AG10803 (cell line): ENCODE results near the gene CFAP52.

Experiments
- DNase-seq: peaks from one replicate; pipeline ENCODE4 v3.0.0; 2010; ENCODE audit warnings: low read depth
- H3K4me3 ChIP-seq: 2 replicates; pipeline ENCODE4 v1.5.1; 2011; ENCODE audit warnings: mild to moderate bottlenecking, low read length, control low read depth
- TF ChIP-seq, protein P1 (sequence below): conservative IDR thresholded peaks from 2 replicates; pipeline ENCODE4 v1.5.1; 2011; ENCODE audit warnings: mild to moderate bottlenecking, low read length, control low read depth, inconsistent platforms

Gene CFAP52

GRCh38 chr17:9576521-9577372, at the start of gene CFAP52:
Gene CFAP52 (plus strand): TSS chr17:9576642. CDS start chr17:9576696, 54 bp downstream.
- TF ChIP-seq, protein P1, sequence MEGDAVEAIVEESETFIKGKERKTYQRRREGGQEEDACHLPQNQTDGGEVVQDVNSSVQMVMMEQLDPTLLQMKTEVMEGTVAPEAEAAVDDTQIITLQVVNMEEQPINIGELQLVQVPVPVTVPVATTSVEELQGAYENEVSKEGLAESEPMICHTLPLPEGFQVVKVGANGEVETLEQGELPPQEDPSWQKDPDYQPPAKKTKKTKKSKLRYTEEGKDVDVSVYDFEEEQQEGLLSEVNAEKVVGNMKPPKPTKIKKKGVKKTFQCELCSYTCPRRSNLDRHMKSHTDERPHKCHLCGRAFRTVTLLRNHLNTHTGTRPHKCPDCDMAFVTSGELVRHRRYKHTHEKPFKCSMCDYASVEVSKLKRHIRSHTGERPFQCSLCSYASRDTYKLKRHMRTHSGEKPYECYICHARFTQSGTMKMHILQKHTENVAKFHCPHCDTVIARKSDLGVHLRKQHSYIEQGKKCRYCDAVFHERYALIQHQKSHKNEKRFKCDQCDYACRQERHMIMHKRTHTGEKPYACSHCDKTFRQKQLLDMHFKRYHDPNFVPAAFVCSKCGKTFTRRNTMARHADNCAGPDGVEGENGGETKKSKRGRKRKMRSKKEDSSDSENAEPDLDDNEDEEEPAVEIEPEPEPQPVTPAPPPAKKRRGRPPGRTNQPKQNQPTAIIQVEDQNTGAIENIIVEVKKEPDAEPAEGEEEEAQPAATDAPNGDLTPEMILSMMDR = peak; percentile 85
- peak within 1 kb of the TSS; percentile 88 for H3K4me3 ChIP-seq
- DNase-seq = peak; percentile 67

GRCh38 chr17:9527788-9528187, 48.7 kb upstream of the CFAP52 start:
- no peak for DNase-seq
- no peak overlapping the region for H3K4me3 ChIP-seq
- TF ChIP-seq, protein P1 = no peak

GRCh38 chr17:9529033-9529700, 47.3 kb upstream of the CFAP52 start:
- TF ChIP-seq, protein P1 = peak; percentile 89
- no peak overlapping the region for H3K4me3 ChIP-seq
- DNase-seq = peak; percentile 57

DNA sequence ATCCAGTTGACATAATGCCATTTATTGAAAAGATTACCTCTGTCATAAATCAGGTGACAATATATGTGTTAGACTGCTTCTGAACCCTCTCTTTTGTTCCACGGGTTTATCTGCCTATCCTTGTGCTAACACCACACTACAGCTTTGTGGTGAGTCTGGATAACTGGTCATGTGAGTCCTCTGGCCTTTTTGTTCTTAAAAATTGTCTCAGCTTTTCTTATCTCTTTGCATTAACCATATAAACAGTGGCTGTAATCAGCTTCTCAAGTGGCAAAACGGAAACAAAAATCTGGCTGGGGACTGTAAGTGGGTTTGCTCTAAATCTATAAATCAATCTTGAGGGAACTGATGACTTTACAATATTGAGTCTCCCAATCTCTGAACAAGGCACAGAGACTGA, 45.4 kb upstream of the CFAP52 start:
- TF ChIP-seq, protein P1 = no peak
- H3K4me3 ChIP-seq = no peak overlapping the region
- DNase-seq = no peak

- H3K4me3 ChIP-seq = no peak overlapping the region
- DNase-seq = no peak
- TF ChIP-seq, protein P1 = no peak
Measured at GRCh38 chr17:9532715-9533114, 43.7 kb upstream of the CFAP52 start.

GRCh38 chr17:9533441-9533840, 43.0 kb upstream of the CFAP52 start:
- no peak overlapping the region for H3K4me3 ChIP-seq
- TF ChIP-seq, protein P1 = no peak
- no peak for DNase-seq
